Dermis microvascular lymphatic vessel endothelial cell (primary cell): ENCODE measurements around the gene VIT. TPM values are rescaled to one million over a fixed set of nuclear protein-coding genes. Genes with fewer than 3 reads are reported as not detected.

Experiments
- DNase-seq, 2 donors: peaks; one replicate each; pipeline versions ENCODE4 v3.0.0 to v3.0.0-alpha.2; 2010; ENCODE audit warnings: low read depth in 2 of 2
- total RNA-seq: library from RNA; depleted of rRNA; stranded (reverse); fragments of >200 nt; gene quantifications from 2 replicates; pipeline ENCODE4 v1.2.1, GENCODE V29; 2014

Gene VIT
- total RNA-seq, 1 donor from 2014 or later, result 0.26 TPM

GRCh38 chr2:36708041-36708741 is 11.7 kb downstream of the VIT start:
- no peak for DNase-seq

- no peak for DNase-seq
These were observed 14.5 kb downstream of the VIT start for GRCh38 chr2:36710858-36711515.

GRCh38 chr2:36711741-36712314 is 15.3 kb downstream of the VIT start:
- no peak for DNase-seq

- no peak for DNase-seq
These were observed 16.8 kb downstream of the VIT start for GRCh38 chr2:36713310-36713709.

- DNase-seq, result no peak
These were observed 19.6 kb downstream of the VIT start for GRCh38 chr2:36716111-36716510.

GRCh38 chr2:36717603-36718266 is 21.2 kb downstream of the VIT start:
- DNase-seq, result no peak

- no peak for DNase-seq
These were observed 31.0 kb downstream of the VIT start for GRCh38 chr2:36727550-36727949.

GRCh38 chr2:36729067-36729466 is 32.6 kb downstream of the VIT start:
- DNase-seq, result no peak

GRCh38 chr2:36731941-36732672 is 35.6 kb downstream of the VIT start:
- DNase-seq, result no peak

GRCh38 chr2:36732673-36733036 is 36.1 kb downstream of the VIT start:
- DNase-seq, result no peak

GRCh38 chr2:36733215-36733614 is 36.7 kb downstream of the VIT start:
- no peak for DNase-seq

GRCh38 chr2:36734304-36734703 is 37.8 kb downstream of the VIT start:
- no peak for DNase-seq

GRCh38 chr2:36737131-36737750 is 40.7 kb downstream of the VIT start:
- DNase-seq, result no peak

GRCh38 chr2:36740061-36740460 is 43.6 kb downstream of the VIT start:
- DNase-seq, result no peak

GRCh38 chr2:36741188-36741837 is 44.8 kb downstream of the VIT start:
- DNase-seq, result no peak

- no peak for DNase-seq
These were observed 47.4 kb downstream of the VIT start for GRCh38 chr2:36743954-36744353.

GRCh38 chr2:36748166-36748565 is 51.7 kb downstream of the VIT start:
- no peak for DNase-seq

- DNase-seq, result no peak
These were observed 53.6 kb downstream of the VIT start for GRCh38 chr2:36750101-36750500.

GRCh38 chr2:36753706-36754221 is 57.3 kb downstream of the VIT start:
- peak in 1 of 2 donors; percentile 25 for DNase-seq

- DNase-seq, result no peak
These were observed 58.1 kb downstream of the VIT start for GRCh38 chr2:36754578-36754977.

GRCh38 chr2:36756438-36756837 is 59.9 kb downstream of the VIT start:
- no peak for DNase-seq
